K562 (cell line): ENCODE measurements around the gene RESF1. TPM values are rescaled to one million over a fixed set of nuclear protein-coding genes. Genes with fewer than 3 reads are reported as not detected.

Source experiments
- ATF7 ChIP-seq: fragments of 450-650 bp; IDR thresholded peaks from 2 replicates; pipeline ENCODE4 v1.7.1; 2014; ENCODE audit warnings: mild to moderate bottlenecking, moderate library complexity
- C11orf30 ChIP-seq: fragments of 450-650 bp; IDR thresholded peaks from 2 replicates; pipeline ENCODE4 v1.6.1; 2016; ENCODE audit warnings: low read depth, mild to moderate bottlenecking
- CBX2 ChIP-seq: fragments of 200-600 bp; sonication (generic); IDR thresholded peaks from one replicate; pipeline ENCODE4 v1.6.1; 2012; ENCODE audit warnings: mild to moderate bottlenecking, low read length, inconsistent platforms; ENCODE audit not compliant: insufficient read depth, poor library complexity, severe bottlenecking
- CHCHD3 ChIP-seq: fragments of 250-450 bp; sonication (Bioruptor Pico); IDR thresholded peaks from 2 replicates; pipeline ENCODE4 v2.1.2; 2022; ENCODE audit warnings: mild to moderate bottlenecking
- CHD4 ChIP-seq: fragments of 200-600 bp; sonication (generic); IDR thresholded peaks from 3 replicates; pipeline ENCODE4 v1.6.1; 2012; ENCODE audit warnings: low read depth, mild to moderate bottlenecking, mixed read lengths, low read length, inconsistent platforms; ENCODE audit not compliant: insufficient read depth, insufficient replicate concordance, poor library complexity, severe bottlenecking
- FUS ChIP-seq: fragments of 200-400 bp; formaldehyde crosslinking; optimal IDR thresholded peaks from 2 replicates; pipeline ENCODE3; 2017; ENCODE audit warnings: low read depth, low read length
- GTF2B ChIP-seq: IDR thresholded peaks from 2 replicates; pipeline ENCODE4 v1.6.1; 2011; ENCODE audit not compliant: insufficient read length; ENCODE audit errors: extremely low read depth
- HEY1 ChIP-seq: fragments of 250-450 bp; sonication (Bioruptor Pico); IDR thresholded peaks from 2 replicates; pipeline ENCODE4 v1.5.0; 2020; ENCODE audit warnings: mild to moderate bottlenecking, moderate library complexity, borderline replicate concordance
- MTA3 ChIP-seq: fragments of 450-650 bp; formaldehyde crosslinking; IDR thresholded peaks from 2 replicates; pipeline ENCODE4 v1.6.1; 2017; ENCODE audit warnings: mild to moderate bottlenecking, borderline replicate concordance
- NCOA1 ChIP-seq: fragments of 450-650 bp; IDR thresholded peaks from 2 replicates; pipeline ENCODE4 v1.6.1; 2016; ENCODE audit warnings: low read depth
- NR2C1 ChIP-seq, 2 experiments: fragments of 450-650 bp; IDR thresholded peaks; 2 replicates each; pipeline ENCODE4 v1.6.1; 2017; ENCODE audit warnings: mild to moderate bottlenecking in 2 of 2, antibody characterized with exemption in 1 of 2, inconsistent platforms in 1 of 2, missing compliant biosample characterization in 1 of 2, missing genetic modification characterization in 1 of 2
- PKNOX1 ChIP-seq: fragments of 450-650 bp; IDR thresholded peaks from 2 replicates; pipeline ENCODE4 v1.6.1; 2016
- RBM14 ChIP-seq: fragments of 200-400 bp; formaldehyde crosslinking; IDR thresholded peaks from 2 replicates; pipeline ENCODE4 v1.6.1; 2018; ENCODE audit warnings: low read depth, mild to moderate bottlenecking, low read length, moderate library complexity, borderline replicate concordance; ENCODE audit not compliant: insufficient read depth
- TAF9B ChIP-seq: fragments of 450-650 bp; IDR thresholded peaks from 2 replicates; pipeline ENCODE4 v1.6.1; 2018; ENCODE audit warnings: mild to moderate bottlenecking; ENCODE audit not compliant: partially characterized antibody
- TBP ChIP-seq: optimal IDR thresholded peaks from 2 replicates; pipeline ENCODE3; 2011; ENCODE audit warnings: low read depth, low read length, improper control_type of control experiment
- YY1 ChIP-seq, 3 experiments: IDR thresholded peaks; 2 replicates each; pipeline ENCODE4 v1.6.1; 2011; ENCODE audit warnings: low read length in 2 of 3, mild to moderate bottlenecking in 2 of 3, moderate library complexity in 2 of 3, borderline replicate concordance in 1 of 3, control low read depth in 1 of 3, low read depth in 1 of 3; ENCODE audit not compliant: insufficient read depth in 3 of 3, insufficient replicate concordance in 2 of 3, control insufficient read depth in 1 of 3, insufficient read length in 1 of 3; ENCODE audit errors: extremely low read depth in 1 of 3
- ZBTB17 ChIP-seq: fragments of 450-650 bp; formaldehyde crosslinking; IDR thresholded peaks from 2 replicates; pipeline ENCODE4 v1.4.0; 2020; ENCODE audit warnings: mild to moderate bottlenecking
- ZEB2 ChIP-seq: fragments of 450-650 bp; IDR thresholded peaks from 2 replicates; pipeline ENCODE4 v1.6.1; 2016
- ZNF184 ChIP-seq: sonication (generic); formaldehyde crosslinking; IDR thresholded peaks from 2 replicates; pipeline ENCODE4 v1.5.0; 2020; ENCODE audit warnings: missing genetic modification reagents
- ZNF197 ChIP-seq: fragments of 200-800 bp; sonication (Bioruptor generic); IDR thresholded peaks from 2 replicates; pipeline ENCODE4 v1.6.1; 2016; ENCODE audit warnings: low read depth, missing genetic modification characterization, missing compliant biosample characterization
- ZNF217 ChIP-seq: sonication (generic); formaldehyde crosslinking; IDR thresholded peaks from 2 replicates; pipeline ENCODE4 v1.8.0; 2022; ENCODE audit warnings: mild to moderate bottlenecking, missing genetic modification reagents
- polyA plus RNA-seq, 8 experiments: library from polyadenylated mRNA; depleted of rRNA in 4 of 8; stranded (reverse) in 5 of 8; unstranded in 3 of 8; fragments of >200 nt; fragmentation: Nextera tagmentation in 2 of 8; fragmentation: Illumina TruSeq in 1 of 8; extraction: Ambion mirVana in 2 of 8; extraction: Trizol in 1 of 8; gene quantifications; 2 replicates each; pipeline versions ENCODE4 v1.2.1 to v1.2.3, GENCODE V29; 2011 to 2014; ENCODE audit warnings: inconsistent platforms in 1 of 8, missing spikeins in 1 of 8
- total RNA-seq, 7 experiments: library from RNA; depleted of rRNA in 6 of 7; stranded (reverse); fragments of >200 nt in 6 of 7; fragmentation: Illumina TruSeq in 2 of 7; extraction: Trizol in 2 of 7; gene quantifications; 2 replicates each; pipeline versions ENCODE4 v1.2.1 to v1.2.3, GENCODE V29; 2011 to 2021; ENCODE audit warnings: low replicate concordance in 1 of 7
- TF ChIP-seq, protein P1 (sequence below): fragments of 250-450 bp; sonication (Bioruptor Pico); IDR thresholded peaks from 2 replicates; pipeline ENCODE4 v1.4.0; 2020; ENCODE audit warnings: borderline replicate concordance
- TF ChIP-seq, protein P2 (sequence below): fragments of 450-650 bp; formaldehyde crosslinking; IDR thresholded peaks from 2 replicates; pipeline ENCODE4 v1.4.0; 2020; ENCODE audit warnings: mild to moderate bottlenecking, moderate library complexity

RESF1 gene
- total and polyA plus RNA-seq, 9 of the 15 experiments (the other 6 are each of a cell fraction or from before 2014, with no cell fraction given) = 21.5 to 121 (median 53.6) TPM

DNA sequence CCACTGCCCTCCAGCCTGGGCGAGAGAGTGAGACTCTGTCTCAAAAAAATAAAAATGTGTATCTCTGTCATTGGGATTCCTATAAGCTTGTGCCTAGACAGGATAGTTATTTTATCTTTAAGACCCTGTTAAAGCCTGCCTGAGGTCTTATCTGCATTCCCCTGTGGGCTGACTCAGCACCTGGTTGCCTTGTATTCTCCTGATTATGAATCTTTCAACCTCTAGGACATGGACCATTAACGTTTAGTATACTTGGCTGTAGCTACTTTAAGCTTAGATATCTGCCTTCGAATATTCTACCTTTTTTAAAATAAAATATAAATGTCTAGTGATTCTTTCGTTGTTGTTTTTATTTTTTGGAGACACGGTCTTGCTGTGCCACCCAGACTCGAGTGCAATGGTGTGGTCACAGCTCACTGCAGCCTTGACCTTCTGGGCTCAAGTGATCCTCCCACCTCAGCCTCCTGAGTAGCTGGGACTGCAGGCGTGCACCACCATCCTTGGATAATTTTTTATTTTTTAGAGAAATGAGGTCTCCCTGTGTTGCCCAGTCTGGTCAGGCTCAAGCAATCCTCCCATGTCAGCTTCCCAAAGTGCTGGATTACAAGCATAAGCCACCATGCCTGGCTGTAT lies 41.3 kb downstream of the RESF1 start (continued):
- TF ChIP-seq TAF9B (peak; percentile 60), C11orf30 (peak; percentile 96), GTF2B (no peak), ZNF217 (CRISPR knock-in tag) (no peak), ZBTB17 (CRISPR knock-in tag) (0 out of 2 replicates have a peak, but pooled peaks have one; percentile 15), YY1 (IDR thresholded peaks at IDR 0.05; ENCODE audit: borderline replicate concordance in 1 of 3, control insufficient read depth in 1 of 3, extremely low read depth in 1 of 3, insufficient read depth in 3 of 3, insufficient read length in 1 of 3, insufficient replicate concordance in 2 of 3, low read depth in 1 of 3, low read length in 2 of 3) (no peak), MTA3 (peak; percentile 62; the same call in 1 of the 2 replicates), ZNF197 (CRISPR knock-in tag) (no peak), CBX2 (no peak), ZNF184 (CRISPR knock-in tag) (no peak), FUS (no peak), PKNOX1 (no peak), ZEB2 (peak; percentile 94), NCOA1 (peak; percentile 84; the same call in 1 of the 2 replicates), CHCHD3 (CRISPR knock-in tag) (no peak), CHD4 (no peak), ATF7 (peak; percentile 57), RBM14 (no peak), NR2C1 (IDR thresholded peaks at IDR 0.05) (0 out of 2 replicates have a peak, but pooled peaks have one; percentile 22), NR2C1 (tag; IDR thresholded peaks at IDR 0.05) (0 out of 2 replicates have a peak, but pooled peaks have one; percentile 32), TBP (no peak), HEY1 (CRISPR knock-in tag) (no peak)
- TF ChIP-seq, protein P1, sequence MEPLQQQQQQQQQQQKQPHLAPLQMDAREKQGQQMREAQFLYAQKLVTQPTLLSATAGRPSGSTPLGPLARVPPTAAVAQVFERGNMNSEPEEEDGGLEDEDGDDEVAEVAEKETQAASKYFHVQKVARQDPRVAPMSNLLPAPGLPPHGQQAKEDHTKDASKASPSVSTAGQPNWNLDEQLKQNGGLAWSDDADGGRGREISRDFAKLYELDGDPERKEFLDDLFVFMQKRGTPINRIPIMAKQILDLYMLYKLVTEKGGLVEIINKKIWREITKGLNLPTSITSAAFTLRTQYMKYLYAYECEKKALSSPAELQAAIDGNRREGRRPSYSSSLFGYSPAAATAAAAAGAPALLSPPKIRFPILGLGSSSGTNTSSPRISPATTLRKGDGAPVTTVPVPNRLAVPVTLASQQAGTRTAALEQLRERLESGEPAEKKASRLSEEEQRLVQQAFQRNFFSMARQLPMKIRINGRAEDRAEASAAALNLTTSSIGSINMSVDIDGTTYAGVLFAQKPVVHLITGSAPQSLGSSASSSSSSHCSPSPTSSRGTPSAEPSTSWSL (CRISPR knock-in tag) = no peak
- TF ChIP-seq, protein P2, sequence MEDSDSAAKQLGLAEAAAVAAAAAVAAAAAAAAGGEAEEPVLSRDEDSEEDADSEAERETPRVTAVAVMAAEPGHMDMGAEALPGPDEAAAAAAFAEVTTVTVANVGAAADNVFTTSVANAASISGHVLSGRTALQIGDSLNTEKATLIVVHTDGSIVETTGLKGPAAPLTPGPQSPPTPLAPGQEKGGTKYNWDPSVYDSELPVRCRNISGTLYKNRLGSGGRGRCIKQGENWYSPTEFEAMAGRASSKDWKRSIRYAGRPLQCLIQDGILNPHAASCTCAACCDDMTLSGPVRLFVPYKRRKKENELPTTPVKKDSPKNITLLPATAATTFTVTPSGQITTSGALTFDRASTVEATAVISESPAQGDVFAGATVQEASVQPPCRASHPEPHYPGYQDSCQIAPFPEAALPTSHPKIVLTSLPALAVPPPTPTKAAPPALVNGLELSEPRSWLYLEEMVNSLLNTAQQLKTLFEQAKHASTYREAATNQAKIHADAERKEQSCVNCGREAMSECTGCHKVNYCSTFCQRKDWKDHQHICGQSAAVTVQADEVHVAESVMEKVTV (CRISPR knock-in tag) = no peak
